Measurements from ENCODE around the gene SLN. TPM values are rescaled to one million over a fixed set of nuclear protein-coding genes. Genes with fewer than 3 reads are reported as not detected.

SLN gene
- total RNA-seq, 4 donors from 2014 or later, result 2.7 TPM; not detected in 3

DNA sequence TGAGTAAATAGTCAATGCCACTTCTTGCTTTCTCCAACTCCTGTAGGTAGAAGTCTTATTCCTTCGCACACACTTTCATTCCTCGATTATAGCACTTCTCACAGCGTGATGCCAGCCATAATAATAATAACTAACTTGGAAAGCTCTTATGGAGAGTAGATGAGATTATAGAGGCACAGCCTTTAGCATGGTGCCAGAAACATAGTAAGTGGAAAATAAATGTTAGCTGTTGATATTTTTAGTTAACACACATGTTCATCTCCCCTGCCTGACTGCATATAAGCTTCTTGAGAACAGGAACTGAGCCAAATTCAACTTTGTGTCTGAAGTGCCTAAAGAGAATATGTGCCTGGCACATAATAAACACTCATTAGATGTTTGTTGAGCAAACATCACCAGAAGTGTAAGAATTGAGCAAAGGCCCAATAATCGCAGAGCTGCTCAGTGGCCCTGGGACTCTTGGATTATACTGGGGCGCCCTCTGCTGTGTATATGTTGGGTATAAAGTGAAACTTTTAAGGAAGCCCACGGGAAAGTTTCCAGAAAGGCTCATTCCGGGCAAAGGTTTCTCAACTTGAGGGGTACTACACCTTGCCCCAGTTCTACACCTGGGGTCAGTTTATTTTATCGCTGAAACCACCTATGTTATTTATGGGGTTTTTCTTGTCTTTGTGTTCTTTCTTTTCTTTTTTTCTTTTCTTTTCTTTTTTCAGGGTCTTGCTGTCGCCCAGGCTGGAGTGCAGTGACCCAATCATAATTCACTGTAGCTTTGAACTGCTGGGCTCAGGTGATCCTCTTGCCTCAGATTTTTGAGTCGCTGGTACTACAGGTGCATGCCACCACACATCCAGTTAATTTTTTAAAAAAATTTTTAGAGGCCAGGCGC, 22.3 kb downstream of the SLN start:
- ATAC-seq, result peak; percentile 72
- Histone ChIP-seq H3K4me3 (no peak overlapping the region), H3K9me3 (no peaks in the 10 kb centered on the region), H3K27me3 (peaks cover 5% of the 10 kb centered on the region), H3K27ac (no peak overlapping the region), H3K36me3 (no peaks in the 10 kb centered on the region), H3K4me1 (no peaks in the 10 kb centered on the region)
- TF ChIP-seq, protein P1, sequence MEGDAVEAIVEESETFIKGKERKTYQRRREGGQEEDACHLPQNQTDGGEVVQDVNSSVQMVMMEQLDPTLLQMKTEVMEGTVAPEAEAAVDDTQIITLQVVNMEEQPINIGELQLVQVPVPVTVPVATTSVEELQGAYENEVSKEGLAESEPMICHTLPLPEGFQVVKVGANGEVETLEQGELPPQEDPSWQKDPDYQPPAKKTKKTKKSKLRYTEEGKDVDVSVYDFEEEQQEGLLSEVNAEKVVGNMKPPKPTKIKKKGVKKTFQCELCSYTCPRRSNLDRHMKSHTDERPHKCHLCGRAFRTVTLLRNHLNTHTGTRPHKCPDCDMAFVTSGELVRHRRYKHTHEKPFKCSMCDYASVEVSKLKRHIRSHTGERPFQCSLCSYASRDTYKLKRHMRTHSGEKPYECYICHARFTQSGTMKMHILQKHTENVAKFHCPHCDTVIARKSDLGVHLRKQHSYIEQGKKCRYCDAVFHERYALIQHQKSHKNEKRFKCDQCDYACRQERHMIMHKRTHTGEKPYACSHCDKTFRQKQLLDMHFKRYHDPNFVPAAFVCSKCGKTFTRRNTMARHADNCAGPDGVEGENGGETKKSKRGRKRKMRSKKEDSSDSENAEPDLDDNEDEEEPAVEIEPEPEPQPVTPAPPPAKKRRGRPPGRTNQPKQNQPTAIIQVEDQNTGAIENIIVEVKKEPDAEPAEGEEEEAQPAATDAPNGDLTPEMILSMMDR (IDR thresholded peaks at IDR 0.05), result peak; percentile 45 to 71 (median 62)
- TF ChIP-seq POLR2A (IDR thresholded peaks at IDR 0.05), result no peak
- 40 to 52% methylated on average over 8 to 10 of the region's 11 CpGs for WGBS, 2 donors (ENCODE audit: low coverage in 1 of 2)

- H3K9me3 ChIP-seq, result no peaks in the 10 kb centered on the region
- TF ChIP-seq POLR2AphosphoS5 (IDR thresholded peaks at IDR 0.05) (no peak), POLR2A (IDR thresholded peaks at IDR 0.05) (no peak), EP300 (IDR thresholded peaks at IDR 0.05) (no peak)
- TF ChIP-seq, protein P1 (IDR thresholded peaks at IDR 0.05), result no peak
- H3K27ac ChIP-seq, result no peak overlapping the region
- WGBS, 2 donors (ENCODE audit: low coverage in 1 of 2), result 58 to 70% methylated on average over 2 to 3 of the region's 6 CpGs
- H3K4me3 ChIP-seq, result no peak overlapping the region
- H3K36me3 ChIP-seq, result no peaks in the 10 kb centered on the region
- peaks cover 5% of the 10 kb centered on the region for H3K27me3 ChIP-seq
- no peaks in the 10 kb centered on the region for H3K4me1 ChIP-seq
- ATAC-seq, result no peak
Observed at GRCh38 chr11:107688322-107688918, 23.4 kb downstream of the SLN start.

DNA sequence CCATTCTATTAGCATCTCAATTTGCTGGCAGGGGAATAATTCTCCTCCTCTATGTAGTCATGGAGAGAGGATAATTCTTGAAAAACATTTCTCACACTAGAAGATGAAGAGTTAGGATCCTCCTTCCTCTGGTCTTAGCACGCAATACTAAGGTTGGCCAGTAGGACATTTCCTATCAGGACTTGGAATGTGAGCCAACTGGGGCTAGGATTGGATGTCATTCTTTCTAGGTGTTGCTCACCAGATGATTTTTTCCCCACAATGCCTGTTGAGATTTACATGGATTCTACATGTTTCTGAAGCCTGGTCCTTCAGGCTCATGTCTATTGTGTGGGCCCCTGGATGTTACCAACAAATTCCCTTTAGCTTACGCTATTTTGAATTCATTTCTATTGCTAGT, 28.0 kb downstream of the SLN start:
- Histone ChIP-seq H3K27ac (no peak overlapping the region), H3K9me3 (no peaks in the 10 kb centered on the region), H3K27me3 (no peaks in the 10 kb centered on the region), H3K4me3 (no peak overlapping the region), H3K4me1 (no peaks in the 10 kb centered on the region), H3K36me3 (no peaks in the 10 kb centered on the region)
- ATAC-seq, result no peak
- WGBS, 2 donors (ENCODE audit: low coverage in 1 of 2), result 100% methylated on average over 1 to 2 of the region's 2 CpGs
- no peak for TF ChIP-seq POLR2AphosphoS5 (IDR thresholded peaks at IDR 0.05)
- TF ChIP-seq, protein P1 (IDR thresholded peaks at IDR 0.05), result peak in 2 of 4 experiments; percentile 8

- WGBS, 2 donors (ENCODE audit: low coverage in 1 of 2), result 79 to 88% methylated on average over 2 of the region's 2 CpGs
- Histone ChIP-seq H3K4me3 (no peak overlapping the region), H3K36me3 (no peaks in the 10 kb centered on the region), H3K4me1 (no peaks in the 10 kb centered on the region), H3K27me3 (no peaks in the 10 kb centered on the region), H3K9me3 (no peaks in the 10 kb centered on the region), H3K27ac (no peak overlapping the region)
- no peak for ATAC-seq
- TF ChIP-seq, protein P1 (IDR thresholded peaks at IDR 0.05), result no peak
- TF ChIP-seq POLR2AphosphoS5 (IDR thresholded peaks at IDR 0.05) (no peak), POLR2A (IDR thresholded peaks at IDR 0.05) (no peak), EP300 (IDR thresholded peaks at IDR 0.05) (no peak)
Observed at GRCh38 chr11:107683061-107683460, 28.8 kb downstream of the SLN start.

- no peak overlapping the region for H3K4me3 ChIP-seq
- no peak for ATAC-seq
- TF ChIP-seq, protein P1 (IDR thresholded peaks at IDR 0.05), result no peak
- TF ChIP-seq POLR2A (IDR thresholded peaks at IDR 0.05), result no peak
- no peaks in the 10 kb centered on the region for H3K27me3 ChIP-seq
- no peak overlapping the region for H3K27ac ChIP-seq
- H3K9me3 ChIP-seq, result no peaks in the 10 kb centered on the region
- WGBS, 2 donors (ENCODE audit: low coverage in 1 of 2), result 71 to 84% methylated on average over 4 to 5 of the region's 5 CpGs
- no peaks in the 10 kb centered on the region for H3K36me3 ChIP-seq
- H3K4me1 ChIP-seq, result no peaks in the 10 kb centered on the region
Observed at GRCh38 chr11:107682572-107682971, 29.3 kb downstream of the SLN start.
